ENCODE measurements around the gene RNF115.

Gene RNF115

DNA sequence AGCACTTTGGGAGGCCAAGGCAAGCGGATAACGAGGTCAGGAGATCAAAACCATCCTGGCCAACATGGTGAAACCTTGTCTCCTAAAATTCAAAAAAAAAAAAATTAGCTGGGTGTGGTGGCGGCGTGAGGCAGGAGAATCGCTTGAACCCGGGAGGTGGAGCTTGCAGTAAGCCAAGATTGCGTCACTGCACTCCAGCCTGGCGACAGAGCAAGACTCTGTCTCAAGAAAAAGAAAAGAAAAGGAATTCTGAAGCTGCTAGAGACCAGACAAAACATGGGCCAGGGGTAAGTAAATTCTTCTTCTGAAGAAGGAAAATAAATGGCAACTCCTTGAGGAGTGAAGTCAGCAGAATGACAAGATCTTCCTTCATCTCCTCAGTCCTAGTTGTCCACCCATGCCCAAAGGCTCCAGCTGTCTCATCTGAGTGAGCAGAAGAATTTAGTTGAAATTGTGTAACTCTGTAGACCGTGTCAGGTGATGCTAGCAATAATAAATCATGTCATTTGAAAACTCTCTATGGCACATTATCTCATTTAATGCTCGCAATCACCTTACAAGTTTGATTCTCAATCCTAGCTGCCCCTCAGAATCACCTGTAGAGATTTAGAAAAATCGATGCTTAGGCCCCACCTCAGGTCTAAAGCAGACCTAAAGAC, 131.0 kb downstream of the RNF115 start:
- DNase-seq = no peak

DNA sequence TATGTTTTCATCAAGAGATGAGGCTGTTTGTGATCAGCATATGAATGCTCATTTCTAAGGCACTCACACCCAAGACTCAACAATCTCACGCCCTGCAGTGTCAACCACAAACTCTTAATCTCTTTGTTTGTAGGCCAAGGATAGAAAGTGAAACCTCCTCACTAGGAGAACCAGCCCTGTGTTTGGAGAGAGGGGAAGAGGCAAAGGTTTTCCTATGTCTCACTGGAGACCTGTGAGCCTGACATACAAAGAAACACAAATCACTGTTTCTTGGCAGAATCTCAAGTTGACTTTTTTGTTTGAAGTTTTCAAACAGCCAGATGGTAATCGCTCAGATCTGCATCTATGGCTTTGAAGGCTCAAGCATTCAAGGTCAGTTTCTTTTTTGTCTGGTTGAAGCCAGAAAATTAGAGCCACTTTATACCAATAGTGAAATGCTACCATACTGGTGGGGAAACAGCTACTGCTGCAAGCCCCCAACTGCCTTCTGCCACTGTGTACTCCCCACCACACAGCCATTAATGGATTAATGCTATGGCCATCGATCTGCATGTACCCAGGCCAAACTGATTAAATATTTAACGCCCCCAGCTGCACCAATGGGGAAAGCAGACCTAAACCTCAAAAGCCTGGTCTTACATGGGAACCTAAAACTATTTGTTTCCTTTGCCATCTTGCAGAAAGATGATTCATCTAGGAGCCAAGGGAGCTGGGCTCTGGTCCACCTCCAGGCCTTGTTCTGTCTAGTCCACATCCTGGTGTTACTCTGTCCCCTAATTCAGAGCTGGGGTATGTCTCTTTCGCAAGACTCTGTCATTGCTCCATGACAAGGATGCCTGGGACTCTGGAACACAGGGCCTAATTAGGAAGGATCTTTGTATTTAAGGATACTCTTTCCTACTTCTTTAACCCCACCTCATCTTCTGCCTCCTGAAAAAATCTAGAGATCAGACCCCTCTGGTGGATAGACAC, 133.0 kb downstream of the RNF115 start:
- DNase-seq = no peak

DNA sequence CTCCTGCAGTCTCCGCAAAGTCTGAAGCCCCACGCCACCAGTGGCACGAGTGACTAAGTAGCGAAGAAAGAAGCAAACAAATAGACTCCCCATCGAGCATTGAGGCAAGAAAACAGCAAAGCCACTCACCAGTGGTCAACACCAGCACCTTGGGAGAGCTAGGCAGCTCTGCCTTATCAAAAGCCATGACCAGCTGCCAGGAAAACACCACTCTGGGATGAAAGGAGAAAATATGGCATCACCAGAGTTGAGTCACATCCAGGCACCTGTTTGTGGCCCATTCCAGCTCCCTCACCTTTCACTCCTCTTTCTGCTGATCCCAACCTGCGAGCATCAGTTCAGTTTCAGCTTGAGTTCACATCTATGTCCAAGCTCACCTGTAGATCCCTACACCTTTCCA, 134.0 kb downstream of the RNF115 start:
- no peak for DNase-seq

DNA sequence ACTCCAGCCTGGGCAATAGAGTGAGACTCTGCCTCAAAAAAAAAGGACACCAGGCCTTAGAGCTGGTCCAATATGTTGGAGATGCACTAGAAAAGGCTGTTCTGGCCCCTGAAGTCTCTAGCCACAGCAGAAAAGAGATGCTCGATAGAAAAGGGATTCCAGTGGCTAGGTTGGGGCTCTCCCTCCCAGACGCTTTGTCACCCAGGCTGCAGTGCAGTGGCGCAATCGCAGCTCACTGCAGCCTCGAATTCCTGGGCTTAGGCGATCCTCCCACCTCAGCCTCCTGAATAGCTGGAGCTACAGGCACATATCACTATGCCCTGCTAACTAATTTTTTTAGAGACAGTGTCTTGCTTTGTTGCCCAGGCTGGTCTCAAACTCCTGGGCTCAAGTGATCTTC, 135.0 kb downstream of the RNF115 start:
- no peak for DNase-seq
